Caki2 (cell line): Measurements from ENCODE around the gene KCNIP3. TPM values are rescaled to one million over a fixed set of nuclear protein-coding genes. Genes with fewer than 3 reads are reported as not detected.

Source experiments
- DNase-seq: peaks from one replicate; pipeline ENCODE4 v3.0.0-alpha.2; 2015; ENCODE audit warnings: low read depth
- in situ Hi-C: cut with HindIII; loops from 2 replicates; pipeline ENCODE4 v1.10.0; 2016; ENCODE audit warnings: low sequenced_read_pairs, low pct_unique_long_range_greater_than_20kb, mixed read lengths
- total RNA-seq: library from RNA; depleted of rRNA; stranded (reverse); fragments of >200 nt; shearing (Covaris generic); gene quantifications from 2 replicates; pipeline ENCODE4 v1.2.3, GENCODE V29; 2014; ENCODE audit warnings: low replicate concordance

KCNIP3 gene
- total RNA-seq, 1 experiment from 2014 or later: 1.2 TPM

DNA sequence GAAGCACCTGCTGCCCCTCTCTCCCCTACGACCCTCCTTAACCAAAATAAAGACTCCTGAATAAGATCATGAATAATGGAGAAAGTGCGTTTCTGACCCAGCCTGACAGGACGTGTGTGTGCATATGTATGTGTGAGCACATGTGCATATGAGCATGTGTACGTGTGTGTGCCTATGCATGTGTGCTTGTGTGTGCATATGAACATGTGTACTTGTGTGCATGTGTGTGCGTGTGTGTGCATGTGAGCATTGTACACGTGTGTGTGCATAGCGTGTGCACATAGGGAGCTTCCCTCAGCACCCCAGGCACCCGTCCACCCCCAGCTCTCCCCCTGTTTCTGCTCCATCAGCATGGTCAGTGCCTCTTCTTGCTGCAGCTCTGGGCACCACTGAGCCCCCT lies 10.7 kb downstream of the KCNIP3 start:
- in situ Hi-C loops: no loop called here
- DNase-seq: no peak

DNA sequence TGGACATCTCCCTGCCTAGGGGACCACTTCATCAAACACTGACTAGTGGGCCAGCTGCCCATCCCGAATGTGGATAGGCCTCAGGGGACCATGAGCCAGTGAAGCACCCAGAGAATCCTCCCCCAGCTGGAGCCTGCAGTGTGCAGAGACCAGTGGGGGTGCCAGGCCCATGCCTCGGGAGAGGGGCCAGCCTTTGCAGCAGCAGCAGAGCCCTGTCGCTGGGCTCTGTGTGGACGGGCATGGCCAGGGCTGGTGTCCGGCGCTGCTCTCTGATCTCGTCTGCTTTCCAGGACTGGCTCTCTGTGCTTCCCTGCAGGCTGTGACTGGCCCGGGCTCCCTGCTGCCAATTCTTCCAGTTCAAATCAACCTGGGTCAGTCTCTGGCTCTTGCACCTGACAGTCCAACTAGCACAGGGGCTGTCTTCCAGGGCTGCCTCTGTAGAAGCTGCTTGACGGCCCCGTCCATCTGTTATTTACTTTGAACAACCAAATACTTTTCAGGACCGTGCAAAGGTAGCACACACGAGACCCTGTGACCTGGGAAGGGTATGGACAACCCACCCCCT lies 11.4 kb downstream of the KCNIP3 start:
- DNase-seq: no peak
- in situ Hi-C loops: no loop called here

DNA sequence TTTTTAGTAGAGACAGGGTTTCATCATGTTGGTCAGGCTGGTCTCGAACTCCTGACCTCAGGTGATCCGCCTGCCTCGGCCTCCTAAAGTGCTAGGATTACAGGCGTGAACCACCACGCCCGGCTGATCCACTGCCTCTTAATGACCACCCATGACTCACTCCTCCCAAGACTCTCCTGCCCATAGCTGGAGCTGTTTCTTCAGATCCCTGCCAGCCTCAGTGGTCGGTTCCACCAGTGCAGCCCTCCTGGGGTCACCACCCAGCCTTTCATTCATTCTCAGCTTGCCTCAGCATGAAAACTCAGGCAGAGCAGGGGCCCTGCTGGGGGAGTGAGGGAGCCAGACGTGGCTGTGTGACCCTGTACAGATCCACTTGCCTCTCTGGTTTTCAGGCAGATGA lies 12.5 kb downstream of the KCNIP3 start:
- peak; percentile 36 for DNase-seq
- in situ Hi-C loops: no loop called here

DNA sequence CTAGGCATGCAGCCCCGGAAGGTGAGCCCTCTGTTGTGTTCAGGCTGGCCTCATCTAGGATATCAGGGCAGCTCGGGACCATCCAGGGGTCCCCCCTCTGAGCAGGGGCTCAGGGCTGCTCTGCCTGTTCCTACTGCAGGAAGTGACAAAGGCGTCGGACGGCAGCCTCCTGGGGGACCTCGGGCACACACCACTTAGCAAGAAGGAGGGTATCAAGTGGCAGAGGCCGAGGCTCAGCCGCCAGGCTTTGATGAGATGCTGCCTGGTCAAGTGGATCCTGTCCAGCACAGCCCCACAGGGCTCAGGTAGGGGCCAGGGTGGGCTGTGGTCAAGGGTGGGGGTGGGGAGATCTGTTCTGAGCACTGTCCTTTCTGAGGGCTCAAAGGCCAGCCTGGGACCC lies 13.1 kb downstream of the KCNIP3 start:
- no peak for DNase-seq
- in situ Hi-C loops: no loop called here

DNA sequence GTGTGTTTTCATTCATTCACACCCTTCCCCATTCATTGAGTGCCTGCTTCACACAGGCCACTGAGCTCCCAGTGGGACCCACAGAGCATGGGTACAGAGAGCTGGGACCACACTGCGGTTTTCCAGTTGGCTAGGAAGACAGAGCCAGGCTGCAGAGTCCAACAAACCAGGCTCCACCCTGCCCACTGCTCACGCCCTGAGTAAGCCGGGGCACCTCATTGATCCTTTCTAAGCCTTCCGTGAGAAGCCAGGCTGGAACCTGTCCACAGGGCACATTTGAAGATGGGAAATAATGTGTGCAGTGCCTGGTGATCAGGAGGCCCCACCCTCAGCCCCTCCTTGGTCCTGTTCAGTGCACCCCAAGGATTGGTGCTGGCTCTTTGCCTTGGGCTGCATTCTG lies 13.5 kb downstream of the KCNIP3 start:
- in situ Hi-C loops: no loop called here
- DNase-seq: no peak

DNA sequence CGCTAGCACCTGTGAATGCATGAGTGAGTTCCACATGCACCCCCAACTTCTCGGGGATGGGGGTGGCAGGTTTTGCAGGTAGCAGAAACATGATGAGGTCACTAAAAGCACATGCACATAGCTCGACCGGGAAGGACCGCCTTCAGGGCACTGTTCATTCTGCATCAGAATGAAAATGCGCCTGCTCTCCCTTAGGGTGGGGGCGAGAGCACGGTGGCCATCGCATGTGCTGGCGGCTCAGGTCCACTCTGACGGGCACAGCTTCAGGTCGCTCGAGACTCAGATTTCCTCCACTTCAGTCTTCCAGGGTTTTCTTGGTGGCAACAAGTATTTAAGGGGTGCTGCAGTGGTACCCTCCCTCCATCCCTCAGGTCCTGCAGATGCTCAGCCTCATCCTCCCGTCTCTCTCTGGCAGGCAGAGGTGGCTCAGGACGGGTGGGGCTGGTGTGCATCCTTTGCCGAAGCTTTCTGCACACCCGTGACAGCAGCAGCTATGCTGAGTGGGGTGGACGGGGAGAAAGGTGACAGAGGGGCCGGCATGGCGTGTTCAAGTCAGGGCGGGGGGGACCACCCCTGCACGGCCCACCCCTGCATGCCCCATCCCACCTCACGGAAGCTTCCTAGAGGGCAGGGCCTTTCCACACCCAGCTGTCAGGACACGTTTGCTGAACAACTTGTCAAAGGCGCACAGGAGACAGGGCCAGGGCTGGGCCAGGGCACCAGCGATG lies 14.8 kb downstream of the KCNIP3 start:
- in situ Hi-C loops: no loop called here
- no peak for DNase-seq

DNA sequence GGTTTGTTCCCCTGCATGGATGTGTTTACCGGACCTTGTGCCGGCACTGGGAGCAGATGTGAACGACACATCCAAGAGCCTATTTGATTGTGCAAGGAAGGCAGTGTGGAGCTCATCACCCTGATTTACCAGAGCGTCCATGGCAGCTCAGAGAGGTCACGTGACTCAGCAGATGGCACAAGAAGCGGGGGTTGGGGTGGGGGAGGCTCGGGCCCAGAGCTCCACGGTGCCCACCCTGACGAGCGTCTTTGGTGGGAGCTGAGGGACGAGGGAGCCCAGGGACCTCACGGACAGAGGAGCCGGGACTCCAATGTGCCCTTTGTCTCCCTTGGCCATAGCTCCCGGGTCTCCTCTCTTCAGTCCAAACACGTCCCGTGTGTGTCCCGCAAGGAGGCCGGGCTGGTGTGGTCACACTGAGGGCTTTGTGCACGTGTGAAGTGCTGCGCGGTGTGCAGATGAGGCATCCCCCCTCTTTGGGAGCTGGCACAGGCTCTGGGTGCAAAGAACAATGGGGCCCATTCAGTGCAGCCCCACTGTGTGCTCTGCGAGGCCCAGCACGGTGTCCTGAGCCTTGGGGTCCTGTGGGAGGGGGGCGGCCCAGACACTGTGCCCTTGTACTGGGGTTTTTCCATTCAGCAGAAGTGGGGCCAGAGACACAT lies 15.5 kb downstream of the KCNIP3 start:
- in situ Hi-C loops: no loop called here
- DNase-seq: no peak

DNA sequence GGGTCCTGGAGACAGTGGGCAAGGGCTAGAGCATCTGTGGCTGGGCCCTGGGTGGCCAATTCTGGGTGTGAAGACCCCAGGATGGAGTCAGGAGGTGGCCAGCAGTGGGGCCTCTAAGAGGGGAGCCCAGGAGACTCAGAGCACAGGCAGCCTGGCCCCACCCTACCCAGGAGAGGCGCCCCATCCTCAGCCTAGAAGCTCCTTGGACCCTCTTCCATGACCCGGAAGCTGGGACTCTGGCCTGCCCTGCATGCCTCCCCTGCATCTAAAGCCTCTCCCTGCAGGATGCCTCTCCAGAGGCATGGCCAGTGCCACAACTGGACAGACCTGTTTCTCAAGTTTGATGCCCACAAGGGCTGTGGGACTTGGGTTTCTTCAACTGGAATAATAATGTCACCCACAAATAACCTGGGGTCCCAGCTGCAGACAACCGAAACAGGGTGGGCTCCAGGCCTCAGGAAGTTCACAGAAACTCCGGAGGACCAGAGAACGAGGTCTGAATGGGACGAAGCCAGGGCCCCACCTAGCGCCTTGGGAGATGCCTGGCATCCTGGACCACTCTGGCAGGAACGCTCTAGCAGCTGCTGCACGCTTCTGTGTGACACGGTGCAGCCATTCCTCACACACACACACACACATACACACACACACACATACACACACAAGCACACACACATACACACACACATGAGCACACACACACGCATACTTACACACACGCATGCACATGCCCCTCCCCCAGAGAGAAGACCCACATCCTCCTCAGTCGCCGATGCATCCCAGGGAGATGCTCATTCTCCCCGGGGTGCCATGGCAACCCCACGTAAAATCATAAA lies 16.4 kb downstream of the KCNIP3 start:
- DNase-seq: no peak
- in situ Hi-C loops: no loop called here

DNA sequence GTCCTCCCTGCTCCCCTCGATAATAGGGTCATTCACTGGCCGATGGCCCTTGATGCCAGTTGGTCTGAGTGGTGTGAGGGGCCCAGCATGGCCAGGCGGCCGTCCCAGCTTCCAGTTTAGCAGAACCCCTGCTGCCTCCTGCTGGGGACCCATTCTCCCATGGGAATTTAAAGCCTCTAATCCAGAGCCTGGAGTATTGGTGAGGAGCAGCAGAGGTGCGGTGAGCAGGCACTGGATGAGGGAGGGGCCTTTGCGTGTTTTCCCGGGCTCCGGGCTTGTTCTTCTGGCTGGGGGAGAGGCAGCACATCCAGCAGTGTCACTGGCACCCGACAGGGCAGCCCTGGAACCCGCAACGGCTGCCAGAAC lies 17.4 kb downstream of the KCNIP3 start:
- in situ Hi-C loops: no loop called here
- no peak for DNase-seq

DNA sequence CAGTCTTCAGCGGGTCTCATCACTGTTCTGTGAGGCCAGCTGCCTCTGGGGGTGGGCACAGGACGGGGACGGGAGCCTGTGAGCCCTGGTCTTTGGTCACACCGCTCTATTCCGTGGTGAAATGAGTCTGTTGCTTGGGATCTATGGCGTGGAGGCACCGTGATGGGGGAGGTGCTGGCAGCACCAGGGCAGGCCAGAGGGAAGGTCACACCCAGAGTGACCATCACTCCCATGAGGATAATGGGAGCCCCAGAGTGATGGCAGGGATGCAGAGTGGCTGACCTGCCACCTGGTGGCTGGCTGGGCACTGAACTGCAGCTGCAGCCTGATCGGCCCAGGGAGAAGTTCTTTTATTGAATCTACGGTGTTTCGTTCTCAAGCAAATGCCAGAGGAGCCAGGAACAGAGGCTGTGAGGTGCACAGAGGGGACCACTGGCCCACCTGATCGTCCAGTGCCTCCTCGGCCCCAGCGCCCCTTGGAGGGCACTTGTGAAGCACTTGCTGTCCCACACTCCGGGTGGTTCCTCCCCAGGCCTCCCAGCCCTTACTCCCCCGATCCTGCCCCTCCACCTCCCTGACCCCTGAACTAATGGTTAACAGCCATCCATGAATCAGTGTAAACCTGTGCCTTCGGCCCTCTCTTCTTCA lies 17.9 kb downstream of the KCNIP3 start:
- peak; percentile 72 for DNase-seq

DNA sequence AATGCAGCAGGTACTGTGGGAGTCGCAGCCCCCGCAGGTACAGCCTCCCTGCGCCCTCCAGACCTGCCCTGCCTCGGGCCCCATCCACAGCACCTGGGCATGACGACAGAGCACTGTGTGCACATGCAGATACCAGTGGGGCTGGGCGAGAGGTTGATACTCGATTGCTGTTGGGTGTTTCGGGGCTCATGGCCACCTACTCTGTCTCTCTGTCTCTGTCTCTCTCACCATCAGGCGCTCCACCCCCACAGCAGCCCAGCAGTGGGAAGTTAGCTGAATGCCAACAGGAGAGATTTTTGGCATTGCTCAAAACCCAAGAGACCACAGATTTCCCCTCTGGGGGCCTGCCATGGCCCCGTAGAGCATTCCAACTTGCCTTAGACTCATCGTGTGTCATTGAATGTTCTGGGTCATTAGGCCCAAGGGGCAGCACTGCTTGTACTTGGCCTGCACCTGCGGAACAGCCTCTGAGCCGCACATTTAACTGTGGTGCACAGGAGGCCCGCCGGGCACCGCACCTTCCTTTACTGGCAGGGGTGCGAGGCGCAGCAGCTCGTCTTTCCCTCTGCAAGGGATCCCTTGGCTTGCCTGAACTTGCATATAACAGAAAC lies 18.8 kb downstream of the KCNIP3 start:
- in situ Hi-C loops: no loop called here
- peak; percentile 81 for DNase-seq

More for the DNA sequence above, 17.9 kb downstream of the KCNIP3 start:
- in situ Hi-C loops: no loop called here

DNA sequence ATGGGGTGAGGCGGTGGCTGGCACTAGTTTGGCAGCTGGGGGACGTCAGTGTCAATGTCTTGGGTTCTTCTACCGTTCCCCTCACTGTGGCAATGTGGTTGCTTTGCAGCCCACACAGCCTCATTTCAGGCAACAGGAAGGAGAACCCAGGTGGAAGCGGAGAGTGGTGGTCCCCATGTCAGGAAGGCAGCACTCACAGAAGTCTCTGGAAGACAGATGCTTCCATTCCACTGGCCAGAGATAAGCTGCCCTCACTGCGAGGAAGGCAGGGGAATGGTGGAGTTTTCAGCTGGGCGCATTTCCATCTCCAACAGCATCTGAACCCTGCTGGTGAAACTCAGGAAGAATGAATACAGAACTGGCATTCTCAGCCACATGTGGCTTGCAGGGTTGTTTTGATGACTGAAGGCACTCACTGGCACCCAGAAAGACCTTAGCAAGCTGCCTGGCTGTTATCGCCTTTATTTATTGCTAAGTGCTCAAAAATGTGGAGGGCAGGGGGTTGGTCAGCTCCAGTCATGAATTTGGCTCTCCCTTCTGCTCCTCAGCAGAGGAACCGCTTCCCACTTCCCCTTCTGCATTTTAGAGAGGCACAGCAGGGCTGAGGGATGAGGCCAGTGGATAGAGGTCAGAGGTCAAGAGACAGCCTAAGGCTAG lies 19.4 kb downstream of the KCNIP3 start:
- DNase-seq: peak; percentile 46
- in situ Hi-C loops: no loop called here

DNA sequence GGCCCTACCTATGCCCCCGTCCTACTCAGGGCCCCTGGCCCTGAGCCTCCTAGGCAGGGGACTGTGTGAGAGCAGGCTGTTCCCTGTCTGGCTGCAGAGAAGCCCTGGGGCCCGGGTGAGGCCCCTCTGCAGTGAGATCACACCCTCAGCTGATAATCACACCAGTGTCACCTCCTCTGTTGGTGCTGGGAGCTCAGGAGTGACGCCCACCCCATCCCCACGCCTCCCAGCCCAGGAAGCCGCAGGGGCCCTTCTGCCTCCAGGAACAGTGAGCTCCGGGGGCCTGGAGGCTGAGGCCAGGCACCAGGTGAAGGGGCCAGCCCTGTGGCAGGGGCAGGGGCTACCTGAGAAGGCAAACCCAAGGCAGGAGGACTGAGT lies 20.0 kb downstream of the KCNIP3 start:
- peak; percentile 40 for DNase-seq
- in situ Hi-C loops: no loop called here

DNA sequence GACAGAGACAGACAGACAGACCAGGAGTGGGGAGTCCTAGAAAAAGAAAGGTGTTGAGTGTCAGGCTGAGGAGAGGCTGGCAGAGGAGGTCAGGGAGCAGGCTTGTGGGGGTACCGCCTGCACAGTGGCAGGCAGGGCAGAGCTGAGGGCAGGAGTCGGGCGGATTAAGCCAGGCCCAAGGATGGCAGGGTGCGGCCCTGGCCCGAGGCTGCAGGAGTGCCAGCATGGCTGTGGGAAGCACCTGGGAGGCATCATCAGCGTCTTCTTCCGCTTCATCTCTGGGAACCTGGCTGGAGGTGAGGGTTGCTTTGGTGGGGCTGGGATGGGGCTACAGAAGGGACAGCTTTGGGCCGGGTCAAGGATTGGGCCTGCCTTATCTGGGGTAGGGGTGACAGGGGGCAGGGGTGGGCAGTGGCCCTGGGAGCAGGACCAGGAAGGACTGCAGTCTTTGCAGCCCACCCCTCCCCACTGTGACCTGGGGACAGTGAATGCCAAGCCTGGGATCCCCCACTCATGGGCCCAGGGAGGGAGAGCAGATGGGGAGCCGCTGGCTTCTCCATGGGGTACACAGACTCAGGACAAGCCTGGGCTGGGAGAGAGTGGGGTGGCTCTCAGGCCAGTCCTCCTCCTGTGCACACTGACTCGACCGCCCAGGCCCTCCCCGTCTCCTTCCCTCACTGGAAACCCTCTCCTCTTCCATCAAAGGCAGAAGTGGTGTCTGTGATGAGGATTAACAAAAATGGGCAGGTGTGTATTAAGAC lies 20.7 kb downstream of the KCNIP3 start:
- DNase-seq: no peak
- in situ Hi-C loops: no loop called here

DNA sequence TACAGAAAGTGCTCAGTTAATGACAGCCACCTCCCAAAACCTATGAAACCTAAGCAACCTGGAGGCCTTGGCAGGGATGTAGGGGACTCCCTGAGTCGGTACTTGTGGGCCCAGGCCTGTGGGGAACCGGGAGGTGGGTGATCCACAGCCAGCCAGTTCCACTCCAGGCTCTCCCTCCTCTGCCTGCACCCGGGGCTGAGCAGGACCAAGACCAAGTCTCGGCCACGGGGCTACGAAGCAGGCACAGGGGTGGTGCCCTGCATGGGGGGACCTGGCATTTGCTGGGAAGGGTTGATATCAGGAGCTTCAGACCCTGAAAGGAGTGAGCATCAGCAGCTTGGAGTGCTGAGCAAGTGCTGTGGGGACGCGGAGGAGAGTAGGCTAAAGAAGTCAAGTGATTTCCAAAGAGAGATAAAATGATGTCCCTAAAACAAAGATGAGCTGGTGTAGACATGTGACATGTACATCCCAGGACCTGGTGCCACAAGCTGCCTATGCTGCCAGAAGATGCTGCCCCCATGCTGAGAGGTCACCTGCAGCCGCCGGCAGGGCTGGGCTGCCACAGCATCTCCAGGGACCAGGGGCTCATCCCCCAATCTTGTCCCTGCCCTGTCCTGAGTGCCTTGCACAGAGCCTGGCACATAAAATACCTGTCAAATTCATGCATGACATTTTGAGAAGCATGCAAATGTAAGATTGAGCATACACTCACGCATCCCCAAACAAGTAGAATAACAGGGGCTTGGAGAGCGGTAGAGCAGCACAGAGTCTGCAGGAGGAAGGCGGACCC lies 21.5 kb downstream of the KCNIP3 start:
- in situ Hi-C loops: no loop called here

More for the DNA sequence above, 21.5 kb downstream of the KCNIP3 start:
- no peak for DNase-seq
